ENCODE data around the gene CDC23. TPM values are rescaled to one million over a fixed set of nuclear protein-coding genes. Genes with fewer than 3 reads are reported as not detected.
A peak's percentile ranks its signal among the peaks of the same experiment; 100 is the strongest.

Gene CDC23
- total RNA-seq, 2 donors from 2014 or later = 6.6 to 16.6 TPM

DNA sequence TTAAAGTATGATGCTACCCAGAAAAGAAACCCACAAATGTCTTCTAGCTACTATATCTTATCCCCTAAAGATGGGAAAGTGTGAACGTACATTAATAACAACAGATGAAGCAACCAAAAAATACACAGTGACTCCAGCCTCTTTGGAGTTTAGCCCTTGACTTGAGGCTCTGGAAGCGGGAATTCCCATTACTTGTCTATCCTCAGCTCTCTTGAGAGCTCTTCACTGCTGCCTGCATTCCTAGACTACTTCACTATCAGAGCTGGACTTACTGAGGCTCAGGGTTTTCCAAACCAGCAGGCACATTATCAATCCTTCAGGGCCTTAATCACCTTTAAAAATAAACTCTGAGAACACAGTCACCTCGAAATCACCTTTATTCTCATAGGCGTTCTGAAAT is 72.9 kb downstream of the CDC23 start:
- ATAC-seq (no peak), DNase-seq (no peak)
- intact Hi-C loops (cut with DNase I) = no loop called here
- TF ChIP-seq POLR2A (IDR thresholded peaks at IDR 0.05) = no peak
- Histone ChIP-seq H3K27ac (no peak overlapping the region), H3K4me1 (no peaks in the 10 kb centered on the region), H3K4me3 (no peak overlapping the region), H3K36me3 (replicated peaks in 1 of 2; ENCODE audit: insufficient read depth in 1 of 2, low read depth in 2 of 2) (no peaks in the 10 kb centered on the region), H3K27me3 (no peaks in the 10 kb centered on the region), H3K9me3 (no peaks in the 10 kb centered on the region)
- WGBS, 2 donors = 47 to 62% methylated on average over 4 of the region's 4 CpGs

DNA sequence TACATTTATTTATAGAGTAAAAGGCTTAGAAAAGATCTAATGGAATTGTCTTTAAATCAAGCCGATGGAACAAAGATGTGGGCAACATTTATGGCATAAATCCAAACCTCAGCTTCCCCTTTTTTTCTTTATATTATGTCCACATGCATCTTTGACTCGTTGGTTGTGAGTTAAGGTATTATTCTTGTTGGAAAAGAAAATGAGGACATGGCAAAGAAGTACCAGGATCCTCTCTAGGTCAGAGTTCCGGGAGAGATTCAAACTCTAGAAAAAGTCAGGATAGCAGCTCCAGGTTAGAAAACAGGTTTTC is 73.4 kb downstream of the CDC23 start:
- Histone ChIP-seq H3K9me3 (no peaks in the 10 kb centered on the region), H3K27me3 (no peaks in the 10 kb centered on the region), H3K4me3 (peak overlapping the region in 1 of 2 donors; percentile 48), H3K4me1 (no peaks in the 10 kb centered on the region), H3K36me3 (replicated peaks in 1 of 2; ENCODE audit: insufficient read depth in 1 of 2, low read depth in 2 of 2) (no peaks in the 10 kb centered on the region), H3K27ac (no peak overlapping the region)
- DNase-seq (no peak), ATAC-seq (no peak)
- WGBS, 2 donors = 42 to 53% methylated on average over 3 of the region's 3 CpGs
- intact Hi-C loops (cut with DNase I) = no loop called here
- TF ChIP-seq, protein P1, sequence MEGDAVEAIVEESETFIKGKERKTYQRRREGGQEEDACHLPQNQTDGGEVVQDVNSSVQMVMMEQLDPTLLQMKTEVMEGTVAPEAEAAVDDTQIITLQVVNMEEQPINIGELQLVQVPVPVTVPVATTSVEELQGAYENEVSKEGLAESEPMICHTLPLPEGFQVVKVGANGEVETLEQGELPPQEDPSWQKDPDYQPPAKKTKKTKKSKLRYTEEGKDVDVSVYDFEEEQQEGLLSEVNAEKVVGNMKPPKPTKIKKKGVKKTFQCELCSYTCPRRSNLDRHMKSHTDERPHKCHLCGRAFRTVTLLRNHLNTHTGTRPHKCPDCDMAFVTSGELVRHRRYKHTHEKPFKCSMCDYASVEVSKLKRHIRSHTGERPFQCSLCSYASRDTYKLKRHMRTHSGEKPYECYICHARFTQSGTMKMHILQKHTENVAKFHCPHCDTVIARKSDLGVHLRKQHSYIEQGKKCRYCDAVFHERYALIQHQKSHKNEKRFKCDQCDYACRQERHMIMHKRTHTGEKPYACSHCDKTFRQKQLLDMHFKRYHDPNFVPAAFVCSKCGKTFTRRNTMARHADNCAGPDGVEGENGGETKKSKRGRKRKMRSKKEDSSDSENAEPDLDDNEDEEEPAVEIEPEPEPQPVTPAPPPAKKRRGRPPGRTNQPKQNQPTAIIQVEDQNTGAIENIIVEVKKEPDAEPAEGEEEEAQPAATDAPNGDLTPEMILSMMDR (IDR thresholded peaks at IDR 0.05) = no peak
- TF ChIP-seq POLR2A (IDR thresholded peaks at IDR 0.05) = no peak

DNA sequence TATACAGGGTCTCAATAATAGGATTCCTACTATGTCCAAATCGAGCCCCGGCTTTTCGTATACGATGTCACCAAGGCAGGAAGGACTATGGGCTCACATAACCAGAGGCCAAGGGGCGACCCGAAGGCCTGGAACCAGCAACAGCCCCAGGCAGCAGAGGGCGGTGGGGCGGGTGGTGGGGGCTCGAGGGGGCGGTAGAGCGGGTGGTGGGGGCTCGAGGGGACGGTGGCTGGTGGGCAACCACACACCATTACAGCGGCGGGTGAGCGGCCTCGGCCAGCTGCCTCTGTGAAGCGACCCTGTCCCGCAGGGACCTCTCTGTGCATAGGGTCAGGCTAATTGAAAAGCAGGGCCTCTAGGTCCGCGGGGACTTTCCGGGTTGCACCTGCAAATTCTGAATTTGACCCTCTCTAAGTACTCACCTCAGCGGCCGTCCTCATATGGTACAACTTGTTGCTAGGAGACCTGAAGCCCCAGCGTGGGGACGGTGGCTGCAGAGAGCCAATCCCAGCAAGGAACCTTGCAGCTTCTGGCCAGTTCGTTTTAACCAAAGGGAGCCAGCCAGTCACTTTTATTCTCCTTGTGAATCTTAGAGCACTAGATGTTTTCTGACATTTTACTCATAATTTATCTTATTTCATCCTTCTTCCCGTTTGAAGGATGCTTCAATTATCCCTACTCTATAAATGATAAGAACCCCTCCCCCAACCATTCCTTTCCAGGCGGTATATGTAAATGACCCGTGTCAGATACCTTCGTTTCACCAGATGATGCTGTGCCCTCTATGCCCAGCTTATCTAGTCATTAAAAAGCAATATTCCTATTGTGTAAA is 74.0 kb downstream of the CDC23 start, which contains the start of gene NME5:
Gene NME5 (minus strand): TSS at position 480 of the 832 bp plus-strand sequence. CDS start 648 bp downstream, outside the sequence.
- peak within 1 kb of the TSS in 2 of 4 donors; percentile 34 to 46 for H3K27ac ChIP-seq
- DNase-seq = peak; percentile 77 to 88 (median 81)
- TF ChIP-seq, protein P1 (IDR thresholded peaks at IDR 0.05) = no peak
- TF ChIP-seq POLR2A (IDR thresholded peaks at IDR 0.05) = peak in 2 of 3 donors; percentile 16 to 23
- WGBS, 2 donors = 3 to 4% methylated on average over 18 to 31 of the region's 31 CpGs
- no peaks in the 10 kb centered on the region for H3K36me3 ChIP-seq (replicated peaks in 1 of 2; ENCODE audit: insufficient read depth in 1 of 2, low read depth in 2 of 2)
- peak within 1 kb of the TSS; percentile 48 to 50 for H3K4me3 ChIP-seq
- intact Hi-C loops (cut with DNase I) = no loop called here
- H3K4me1 ChIP-seq = no peaks in the 10 kb centered on the region
- ATAC-seq = peak; percentile 95
- no peaks in the 10 kb centered on the region for H3K9me3 ChIP-seq
- no peaks in the 10 kb centered on the region for H3K27me3 ChIP-seq

Other genes with a start within 250 kb of the CDC23 start
- gene FAM13B, start 180.2 kb downstream of the CDC23 start, total RNA-seq = 10 to 100 TPM; 25.9 to 53.7 TPM
- not detected for gene WNT8A, start 129.3 kb downstream of the CDC23 start, total RNA-seq
- 1 to 10 TPM in 1 of 2 donors, not detected in 1; 7.5 TPM for gene NME5, start 73.9 kb downstream of the CDC23 start, total RNA-seq
- 10 to 100 TPM; 44.9 to 52.1 TPM for gene BRD8, start 34.7 kb downstream of the CDC23 start, total RNA-seq
- under 1 TPM in 1 of 2 donors, not detected in 1; 0.26 TPM for gene KIF20A, start 34.2 kb downstream of the CDC23 start, total RNA-seq
- 1 to 10 TPM; 1.8 to 4.3 TPM for gene GFRA3, start 61.3 kb upstream of the CDC23 start, total RNA-seq
- not detected for gene CDC25C, start 118.5 kb upstream of the CDC23 start, total RNA-seq
- 10 to 100 TPM; 12.5 to 33.7 TPM for gene FAM53C, start 124.9 kb upstream of the CDC23 start, total RNA-seq
- gene KDM3B, start 139.4 kb upstream of the CDC23 start, total RNA-seq = 10 to 100 TPM; 29.7 to 42.3 TPM
- 10 to 100 TPM in 1 of 2 donors, 1 to 10 TPM in 1; 1.8 to 11.2 TPM for gene REEP2, start 225.7 kb upstream of the CDC23 start, total RNA-seq